HepG2 (cell line): ENCODE measurements around the gene ITGB2. TPM values are rescaled to one million over a fixed set of nuclear protein-coding genes. Genes with fewer than 3 reads are reported as not detected.

Experiments used
- ATAD3A ChIP-seq: sonication (generic); formaldehyde crosslinking; IDR thresholded peaks from 2 replicates; pipeline ENCODE4 v1.4.0; 2020; ENCODE audit warnings: missing genetic modification reagents
- HNF4A ChIP-seq: sonication (generic); formaldehyde crosslinking; IDR thresholded peaks from 2 replicates; pipeline ENCODE4 v1.4.0; 2020; ENCODE audit warnings: missing genetic modification reagents
- JUNB ChIP-seq: sonication (generic); formaldehyde crosslinking; IDR thresholded peaks from 2 replicates; pipeline ENCODE4 v1.8.0; 2022; ENCODE audit warnings: missing genetic modification reagents, mild to moderate bottlenecking, borderline replicate concordance
- MTA1 ChIP-seq: sonication (generic); formaldehyde crosslinking; IDR thresholded peaks from 2 replicates; pipeline ENCODE4 v1.4.0; 2020; ENCODE audit warnings: missing genetic modification reagents, mild to moderate bottlenecking, borderline replicate concordance
- PAF1 ChIP-seq: IDR thresholded peaks from 2 replicates; pipeline ENCODE4 v1.6.1; 2016; ENCODE audit warnings: missing genetic modification reagents, missing compliant biosample characterization
- RARA ChIP-seq: IDR thresholded peaks from 2 replicates; pipeline ENCODE4 v1.6.1; 2016; ENCODE audit warnings: missing genetic modification reagents, missing compliant biosample characterization
- SALL2 ChIP-seq: sonication (generic); formaldehyde crosslinking; IDR thresholded peaks from 2 replicates; pipeline ENCODE4 v1.8.1; 2023; ENCODE audit warnings: mild to moderate bottlenecking, missing genetic modification reagents, inconsistent platforms
- SMAD3 ChIP-seq: sonication (generic); formaldehyde crosslinking; IDR thresholded peaks from 2 replicates; pipeline ENCODE4 v1.4.0; 2020; ENCODE audit warnings: missing genetic modification reagents
- SNAPC2 ChIP-seq: sonication (generic); formaldehyde crosslinking; IDR thresholded peaks from 2 replicates; pipeline ENCODE4 v1.8.1; 2022; ENCODE audit warnings: mild to moderate bottlenecking, missing genetic modification reagents
- ZC3H13 ChIP-seq: sonication (generic); formaldehyde crosslinking; IDR thresholded peaks from 2 replicates; pipeline ENCODE4 v1.8.1; 2023; ENCODE audit warnings: mild to moderate bottlenecking, missing genetic modification reagents, moderate library complexity
- ZNF549 ChIP-seq: sonication (generic); formaldehyde crosslinking; IDR thresholded peaks from 2 replicates; pipeline ENCODE4 v1.5.0; 2020; ENCODE audit warnings: missing genetic modification reagents
- ZNF839 ChIP-seq: sonication (generic); formaldehyde crosslinking; IDR thresholded peaks from 2 replicates; pipeline ENCODE4 v1.4.0; 2020; ENCODE audit warnings: missing genetic modification reagents, mild to moderate bottlenecking, borderline replicate concordance
- ZNF883 ChIP-seq: sonication (generic); formaldehyde crosslinking; IDR thresholded peaks from 2 replicates; pipeline ENCODE4 v1.5.1; 2020; ENCODE audit warnings: mild to moderate bottlenecking, missing genetic modification reagents; ENCODE audit errors: not compliant biosample characterization
- ZSCAN20 ChIP-seq: sonication (generic); formaldehyde crosslinking; IDR thresholded peaks from 2 replicates; pipeline ENCODE4 v1.4.0; 2020; ENCODE audit warnings: missing genetic modification reagents, mild to moderate bottlenecking, borderline replicate concordance
- polyA plus RNA-seq, 8 experiments: library from polyadenylated mRNA; depleted of rRNA in 3 of 8; stranded (reverse) in 7 of 8; unstranded in 1 of 8; fragments of >200 nt; fragmentation: Illumina TruSeq in 4 of 8; extraction: Trizol in 4 of 8; gene quantifications; 2 replicates each; pipeline versions ENCODE4 v1.2.1 to v1.2.3, GENCODE V29; 2011 to 2016; ENCODE audit warnings: low read depth in 4 of 8, missing spikeins in 1 of 8, mixed read lengths in 1 of 8; ENCODE audit not compliant: insufficient read depth in 1 of 8
- total RNA-seq, 5 experiments: library from RNA; depleted of rRNA; stranded (reverse); fragments of >200 nt; fragmentation: Illumina TruSeq; extraction: Trizol; gene quantifications; 2 replicates each; pipeline ENCODE4 v1.2.3, GENCODE V29; 2016; ENCODE audit warnings: low read depth in 1 of 5
- TF ChIP-seq, protein P1 (sequence below), 2 experiments: sonication (generic) in 1 of 2; formaldehyde crosslinking in 1 of 2; IDR thresholded peaks; 2 replicates each; pipeline versions ENCODE4 v1.4.0 to v1.6.1; 2018 to 2020; ENCODE audit warnings: missing genetic modification reagents in 2 of 2, borderline replicate concordance in 1 of 2, low read depth in 1 of 2, mild to moderate bottlenecking in 1 of 2, missing biosample characterization in 1 of 2
- TF ChIP-seq, protein P2 (sequence below): IDR thresholded peaks from 2 replicates; pipeline ENCODE4 v1.6.1; 2012; ENCODE audit warnings: inconsistent platforms
- TF ChIP-seq, protein P3 (sequence below): sonication (generic); formaldehyde crosslinking; IDR thresholded peaks from 2 replicates; pipeline ENCODE4 v1.5.1; 2020; ENCODE audit warnings: mild to moderate bottlenecking, moderate library complexity, missing genetic modification reagents
- TF ChIP-seq, protein P4 (sequence below): IDR thresholded peaks from 2 replicates; pipeline ENCODE4 v1.6.1; 2018; ENCODE audit warnings: missing genetic modification reagents
- TF ChIP-seq, protein P5 (sequence below): sonication (generic); formaldehyde crosslinking; IDR thresholded peaks from 2 replicates; pipeline ENCODE4 v1.5.0; 2020; ENCODE audit warnings: mild to moderate bottlenecking, missing genetic modification reagents, borderline replicate concordance

ITGB2 gene
- total and polyA plus RNA-seq, 2 of the 13 experiments (the other 11 are each of a cell fraction or from before 2014, with no cell fraction given), result 4.2 to 18.0 TPM

DNA sequence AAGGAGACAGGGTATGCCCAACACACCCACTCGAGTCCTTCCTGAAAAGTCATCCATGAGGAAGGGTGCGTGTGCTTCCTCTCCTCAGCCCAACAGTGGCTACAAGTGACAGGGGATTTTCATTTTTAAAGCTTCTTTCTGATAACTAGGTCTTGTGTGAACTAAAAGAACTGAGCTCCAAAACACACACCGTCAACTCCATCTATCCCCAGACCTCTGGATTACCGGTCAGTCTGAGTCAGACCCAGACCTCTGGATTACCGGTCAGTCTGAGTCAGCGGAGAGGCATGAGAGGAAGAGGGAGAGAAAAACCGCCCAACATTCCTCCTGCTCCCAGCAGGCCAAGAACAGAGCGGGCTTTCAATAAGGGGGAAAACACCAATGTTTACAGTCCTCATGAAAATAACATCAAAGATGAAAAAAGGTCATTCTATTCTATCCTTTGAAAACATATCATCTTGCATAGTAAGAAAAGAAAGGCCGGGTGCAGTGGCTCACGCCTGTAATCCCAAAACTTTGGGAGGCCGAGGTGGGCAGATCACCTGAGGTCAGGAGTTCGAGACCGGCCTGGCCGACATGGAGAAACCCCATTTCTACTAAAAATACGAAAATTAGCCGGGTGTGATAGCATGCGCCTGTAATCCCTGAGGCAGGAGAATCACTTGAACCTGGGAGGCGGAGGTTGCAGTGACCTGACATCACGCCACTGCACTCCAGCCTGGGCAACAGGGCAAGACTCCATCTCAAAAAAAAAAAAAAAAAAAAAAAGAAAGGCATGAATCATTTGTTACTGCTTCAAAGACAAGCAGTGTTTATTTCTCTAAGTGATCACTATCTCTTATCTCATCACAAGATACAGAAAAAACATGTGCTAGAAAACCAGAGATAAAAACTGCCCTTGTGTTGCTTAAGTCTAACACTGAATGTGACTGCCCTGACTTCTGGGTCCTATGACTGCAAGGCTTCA, 50.6 kb downstream of the ITGB2 start (continued):
- TF ChIP-seq, protein P1, sequence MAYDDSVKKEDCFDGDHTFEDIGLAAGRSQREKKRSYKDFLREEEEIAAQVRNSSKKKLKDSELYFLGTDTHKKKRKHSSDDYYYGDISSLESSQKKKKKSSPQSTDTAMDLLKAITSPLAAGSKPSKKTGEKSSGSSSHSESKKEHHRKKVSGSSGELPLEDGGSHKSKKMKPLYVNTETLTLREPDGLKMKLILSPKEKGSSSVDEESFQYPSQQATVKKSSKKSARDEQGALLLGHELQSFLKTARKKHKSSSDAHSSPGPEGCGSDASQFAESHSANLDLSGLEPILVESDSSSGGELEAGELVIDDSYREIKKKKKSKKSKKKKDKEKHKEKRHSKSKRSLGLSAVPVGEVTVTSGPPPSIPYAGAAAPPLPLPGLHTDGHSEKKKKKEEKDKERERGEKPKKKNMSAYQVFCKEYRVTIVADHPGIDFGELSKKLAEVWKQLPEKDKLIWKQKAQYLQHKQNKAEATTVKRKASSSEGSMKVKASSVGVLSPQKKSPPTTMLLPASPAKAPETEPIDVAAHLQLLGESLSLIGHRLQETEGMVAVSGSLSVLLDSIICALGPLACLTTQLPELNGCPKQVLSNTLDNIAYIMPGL (CRISPR knock-in tag; IDR thresholded peaks at IDR 0.05; ENCODE audit: borderline replicate concordance in 1 of 2, low read depth in 1 of 2), result no peak
- TF ChIP-seq ATAD3A (CRISPR knock-in tag), result no peak
- TF ChIP-seq, protein P2, sequence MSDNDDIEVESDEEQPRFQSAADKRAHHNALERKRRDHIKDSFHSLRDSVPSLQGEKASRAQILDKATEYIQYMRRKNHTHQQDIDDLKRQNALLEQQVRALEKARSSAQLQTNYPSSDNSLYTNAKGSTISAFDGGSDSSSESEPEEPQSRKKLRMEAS, result no peak
- TF ChIP-seq ZNF549, result no peak
- TF ChIP-seq, protein P3, sequence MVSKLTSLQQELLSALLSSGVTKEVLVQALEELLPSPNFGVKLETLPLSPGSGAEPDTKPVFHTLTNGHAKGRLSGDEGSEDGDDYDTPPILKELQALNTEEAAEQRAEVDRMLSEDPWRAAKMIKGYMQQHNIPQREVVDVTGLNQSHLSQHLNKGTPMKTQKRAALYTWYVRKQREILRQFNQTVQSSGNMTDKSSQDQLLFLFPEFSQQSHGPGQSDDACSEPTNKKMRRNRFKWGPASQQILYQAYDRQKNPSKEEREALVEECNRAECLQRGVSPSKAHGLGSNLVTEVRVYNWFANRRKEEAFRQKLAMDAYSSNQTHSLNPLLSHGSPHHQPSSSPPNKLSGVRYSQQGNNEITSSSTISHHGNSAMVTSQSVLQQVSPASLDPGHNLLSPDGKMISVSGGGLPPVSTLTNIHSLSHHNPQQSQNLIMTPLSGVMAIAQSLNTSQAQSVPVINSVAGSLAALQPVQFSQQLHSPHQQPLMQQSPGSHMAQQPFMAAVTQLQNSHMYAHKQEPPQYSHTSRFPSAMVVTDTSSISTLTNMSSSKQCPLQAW (CRISPR knock-in tag), result peak; percentile 71; the same call in 1 of the 2 replicates
- no peak for TF ChIP-seq ZNF839 (CRISPR knock-in tag)
- no peak for TF ChIP-seq MTA1 (CRISPR knock-in tag)
- no peak for TF ChIP-seq PAF1 (CRISPR knock-in tag)
- TF ChIP-seq, protein P4, sequence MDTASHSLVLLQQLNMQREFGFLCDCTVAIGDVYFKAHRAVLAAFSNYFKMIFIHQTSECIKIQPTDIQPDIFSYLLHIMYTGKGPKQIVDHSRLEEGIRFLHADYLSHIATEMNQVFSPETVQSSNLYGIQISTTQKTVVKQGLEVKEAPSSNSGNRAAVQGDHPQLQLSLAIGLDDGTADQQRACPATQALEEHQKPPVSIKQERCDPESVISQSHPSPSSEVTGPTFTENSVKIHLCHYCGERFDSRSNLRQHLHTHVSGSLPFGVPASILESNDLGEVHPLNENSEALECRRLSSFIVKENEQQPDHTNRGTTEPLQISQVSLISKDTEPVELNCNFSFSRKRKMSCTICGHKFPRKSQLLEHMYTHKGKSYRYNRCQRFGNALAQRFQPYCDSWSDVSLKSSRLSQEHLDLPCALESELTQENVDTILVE (CRISPR knock-in tag), result peak; percentile 91
- no peak for TF ChIP-seq SMAD3 (CRISPR knock-in tag)
- no peak for TF ChIP-seq SNAPC2 (CRISPR knock-in tag)
- peak; percentile 92 for TF ChIP-seq JUNB
- TF ChIP-seq, protein P5, sequence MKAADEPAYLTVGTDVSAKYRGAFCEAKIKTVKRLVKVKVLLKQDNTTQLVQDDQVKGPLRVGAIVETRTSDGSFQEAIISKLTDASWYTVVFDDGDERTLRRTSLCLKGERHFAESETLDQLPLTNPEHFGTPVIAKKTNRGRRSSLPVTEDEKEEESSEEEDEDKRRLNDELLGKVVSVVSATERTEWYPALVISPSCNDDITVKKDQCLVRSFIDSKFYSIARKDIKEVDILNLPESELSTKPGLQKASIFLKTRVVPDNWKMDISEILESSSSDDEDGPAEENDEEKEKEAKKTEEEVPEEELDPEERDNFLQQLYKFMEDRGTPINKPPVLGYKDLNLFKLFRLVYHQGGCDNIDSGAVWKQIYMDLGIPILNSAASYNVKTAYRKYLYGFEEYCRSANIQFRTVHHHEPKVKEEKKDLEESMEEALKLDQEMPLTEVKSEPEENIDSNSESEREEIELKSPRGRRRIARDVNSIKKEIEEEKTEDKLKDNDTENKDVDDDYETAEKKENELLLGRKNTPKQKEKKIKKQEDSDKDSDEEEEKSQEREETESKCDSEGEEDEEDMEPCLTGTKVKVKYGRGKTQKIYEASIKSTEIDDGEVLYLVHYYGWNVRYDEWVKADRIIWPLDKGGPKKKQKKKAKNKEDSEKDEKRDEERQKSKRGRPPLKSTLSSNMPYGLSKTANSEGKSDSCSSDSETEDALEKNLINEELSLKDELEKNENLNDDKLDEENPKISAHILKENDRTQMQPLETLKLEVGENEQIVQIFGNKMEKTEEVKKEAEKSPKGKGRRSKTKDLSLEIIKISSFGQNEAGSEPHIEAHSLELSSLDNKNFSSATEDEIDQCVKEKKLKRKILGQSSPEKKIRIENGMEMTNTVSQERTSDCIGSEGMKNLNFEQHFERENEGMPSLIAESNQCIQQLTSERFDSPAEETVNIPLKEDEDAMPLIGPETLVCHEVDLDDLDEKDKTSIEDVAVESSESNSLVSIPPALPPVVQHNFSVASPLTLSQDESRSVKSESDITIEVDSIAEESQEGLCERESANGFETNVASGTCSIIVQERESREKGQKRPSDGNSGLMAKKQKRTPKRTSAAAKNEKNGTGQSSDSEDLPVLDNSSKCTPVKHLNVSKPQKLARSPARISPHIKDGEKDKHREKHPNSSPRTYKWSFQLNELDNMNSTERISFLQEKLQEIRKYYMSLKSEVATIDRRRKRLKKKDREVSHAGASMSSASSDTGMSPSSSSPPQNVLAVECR (CRISPR knock-in tag), result peak; percentile 65
- peak; percentile 56; the same call in 1 of the 2 replicates for TF ChIP-seq ZSCAN20 (CRISPR knock-in tag)
- TF ChIP-seq ZNF883, result no peak
- no peak for TF ChIP-seq ZC3H13 (CRISPR knock-in tag)
- no peak for TF ChIP-seq SALL2 (CRISPR knock-in tag)
- no peak for TF ChIP-seq HNF4A (CRISPR knock-in tag)
- peak; percentile 81 for TF ChIP-seq RARA (CRISPR knock-in tag)
